Mucosa of stomach (tissue), 1 donor: ENCODE results near the gene ADARB1.

Experiments
- H3K27me3 ChIP-seq: one replicate; pipeline ENCODE4 v1.7.0; 2013; ENCODE audit warnings: mild to moderate bottlenecking, low read length; ENCODE audit not compliant: control insufficient read depth, insufficient read depth
- H3K36me3 ChIP-seq: one replicate; pipeline ENCODE4 v1.7.0; 2013; ENCODE audit warnings: low read length; ENCODE audit not compliant: control insufficient read depth, insufficient read depth
- H3K4me1 ChIP-seq: one replicate; pipeline ENCODE4 v1.7.0; 2013; ENCODE audit warnings: mild to moderate bottlenecking, low read length; ENCODE audit not compliant: control insufficient read depth, insufficient read depth
- H3K4me3 ChIP-seq: one replicate; pipeline ENCODE4 v1.7.0; 2013; ENCODE audit warnings: low read length
- H3K9ac ChIP-seq: one replicate; pipeline ENCODE4 v1.7.0; 2013; ENCODE audit warnings: mild to moderate bottlenecking, low read length, moderate library complexity
- H3K9me3 ChIP-seq: one replicate; pipeline ENCODE4 v1.7.0; 2013; ENCODE audit warnings: mild to moderate bottlenecking, low read length, moderate library complexity; ENCODE audit not compliant: control insufficient read depth
- donor health status: Pancreatic carcinoma.

Gene ADARB1

DNA sequence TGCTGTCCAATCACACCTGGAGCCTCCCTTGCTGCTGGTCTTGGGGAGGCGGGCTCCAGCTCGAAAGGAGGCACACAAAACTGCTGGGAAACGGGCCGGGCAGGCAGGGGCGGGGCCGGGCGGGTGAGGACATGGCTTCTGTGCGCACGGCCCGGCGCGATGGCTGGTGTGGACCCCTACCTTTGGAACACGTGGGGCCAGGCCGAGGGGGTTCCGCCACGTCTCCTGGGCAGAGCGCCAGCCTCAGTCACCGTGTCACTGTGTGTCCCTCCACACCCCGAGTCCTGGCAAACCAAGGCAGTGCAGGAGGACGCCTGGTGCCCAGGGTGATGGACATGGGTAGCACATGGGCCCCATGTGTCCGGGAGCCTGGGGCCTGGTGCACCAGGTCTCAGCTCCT, 42.0 kb upstream of the ADARB1 start:
- Histone ChIP-seq H3K36me3 (no peaks in the 10 kb centered on the region), H3K4me3 (no peak overlapping the region), H3K4me1 (peaks cover 4% of the 10 kb centered on the region), H3K27me3 (peaks cover 26% of the 10 kb centered on the region), H3K9ac (no peak overlapping the region), H3K9me3 (no peaks in the 10 kb centered on the region)

DNA sequence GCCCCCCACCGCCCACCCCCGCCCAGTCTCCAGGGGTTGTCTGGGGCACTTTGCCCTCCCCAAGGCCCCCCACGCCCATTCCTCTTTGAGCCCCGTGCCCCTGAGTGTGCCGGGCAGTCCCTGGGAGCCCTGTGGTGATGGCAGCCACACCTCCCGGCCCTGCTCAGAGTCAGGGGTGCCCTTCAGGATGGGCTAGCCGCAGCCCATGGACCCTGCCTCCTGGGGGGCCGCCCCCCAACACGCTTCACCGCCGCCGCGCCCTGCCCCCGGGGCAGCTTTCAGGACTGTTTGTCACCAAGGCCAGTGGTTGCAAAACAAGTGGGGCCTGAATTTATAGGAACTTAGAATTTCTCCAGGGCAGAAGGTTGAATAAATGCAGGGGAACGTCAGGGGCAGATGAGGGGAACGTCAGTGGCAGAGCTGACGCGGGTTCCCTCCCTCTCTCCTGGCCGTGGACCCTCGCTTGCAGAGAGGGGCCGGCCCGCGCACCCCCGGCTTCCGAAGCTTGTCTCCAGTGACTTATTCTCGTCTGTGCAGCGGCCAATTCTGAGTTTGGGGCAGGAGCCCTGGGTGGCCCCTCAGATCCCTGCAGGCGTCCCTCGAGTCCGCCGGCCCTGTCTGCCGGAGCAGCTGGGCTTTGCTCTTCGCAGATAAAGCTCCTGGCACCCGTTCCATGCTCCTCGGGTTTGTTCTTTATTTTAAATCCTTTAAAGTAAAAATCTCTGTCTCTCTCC, 41.2 kb upstream of the ADARB1 start:
- Histone ChIP-seq H3K36me3 (no peaks in the 10 kb centered on the region), H3K4me1 (peaks cover 4% of the 10 kb centered on the region), H3K9me3 (no peaks in the 10 kb centered on the region), H3K9ac (no peak overlapping the region), H3K27me3 (peaks cover 26% of the 10 kb centered on the region), H3K4me3 (no peak overlapping the region)

DNA sequence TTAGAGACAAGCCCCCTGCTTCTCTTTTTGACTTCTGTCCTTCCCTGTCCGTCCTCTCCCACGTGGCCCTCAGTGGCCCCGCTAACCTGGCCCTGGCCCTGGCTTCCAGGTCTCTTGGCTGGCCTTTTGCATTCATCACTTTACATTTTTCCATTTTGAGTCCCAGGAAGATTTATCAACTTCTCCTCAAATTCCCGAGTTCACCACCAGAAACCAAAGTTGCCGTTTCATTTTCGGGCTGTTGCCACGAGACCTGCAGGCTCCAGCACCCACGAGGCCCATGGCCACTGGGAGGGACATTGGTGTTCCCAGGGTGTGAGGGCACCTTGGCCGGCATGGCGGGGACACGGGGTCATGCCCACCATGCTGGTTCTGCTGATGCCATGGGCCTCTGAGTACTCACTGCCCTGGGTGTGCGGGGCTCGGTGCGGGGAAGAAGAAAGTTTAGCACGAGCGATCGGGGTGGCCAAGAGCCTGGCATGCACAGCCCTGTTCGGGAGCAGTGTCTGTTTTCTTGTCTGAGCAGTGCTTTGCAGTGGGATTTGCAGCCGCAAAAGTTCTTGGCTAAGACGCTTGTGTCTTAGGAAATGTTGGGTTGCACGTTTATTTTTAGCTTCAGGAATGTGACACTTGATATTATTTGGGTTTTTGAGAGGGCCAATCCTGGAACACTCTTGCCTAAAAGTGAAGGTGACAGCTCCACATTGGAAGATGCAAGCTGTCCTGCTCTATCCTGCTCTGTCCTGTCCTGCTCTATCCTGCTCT, 40.4 kb upstream of the ADARB1 start:
- Histone ChIP-seq H3K36me3 (no peaks in the 10 kb centered on the region), H3K4me3 (no peak overlapping the region), H3K4me1 (peaks cover 4% of the 10 kb centered on the region), H3K9me3 (no peaks in the 10 kb centered on the region), H3K9ac (no peak overlapping the region), H3K27me3 (peaks cover 26% of the 10 kb centered on the region)

DNA sequence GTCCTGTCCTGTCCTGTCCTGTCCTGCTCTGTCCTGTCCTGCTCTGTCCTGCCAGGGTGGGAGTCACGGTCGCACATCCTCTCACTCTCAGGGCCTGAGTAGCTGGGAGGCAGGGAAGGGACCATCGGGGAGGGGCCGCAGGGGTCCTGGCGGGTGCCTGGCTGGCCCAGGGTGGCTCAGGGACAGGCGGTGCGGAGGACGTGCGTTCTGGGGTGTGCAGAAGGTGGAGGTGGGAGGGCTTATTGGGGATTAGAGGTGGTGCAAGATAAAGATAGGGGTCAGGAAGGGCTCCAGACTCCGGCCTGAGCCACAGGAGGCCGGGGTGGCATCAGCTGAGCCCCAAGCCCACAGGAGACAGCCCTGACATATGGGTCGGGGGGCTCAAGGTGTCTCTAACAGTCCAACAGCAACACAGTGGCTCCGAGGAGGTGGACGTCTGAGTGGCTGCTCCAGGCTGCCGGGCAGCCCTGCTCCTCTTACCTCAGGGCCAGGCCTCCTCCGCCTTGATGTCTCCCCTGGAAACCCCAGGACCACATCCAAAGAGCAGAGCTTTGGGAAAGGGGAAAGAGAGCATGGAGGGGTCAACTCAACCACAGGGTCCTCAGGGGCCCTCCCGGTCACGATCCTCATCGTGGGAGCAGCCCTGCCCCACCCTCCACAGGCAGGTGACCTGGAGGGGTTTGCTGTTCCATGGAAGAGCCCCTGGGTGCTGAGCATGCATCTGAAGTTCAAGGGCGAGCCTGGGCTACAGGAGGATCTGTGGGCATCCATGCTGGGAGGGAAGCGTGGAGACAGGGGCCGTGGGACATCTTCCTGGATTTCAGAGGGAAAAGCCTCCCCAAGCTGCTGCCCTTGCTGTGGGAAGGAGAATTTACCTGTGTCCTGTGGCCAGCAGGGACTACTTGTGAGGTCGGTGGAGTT, 39.6 kb upstream of the ADARB1 start:
- Histone ChIP-seq H3K36me3 (no peaks in the 10 kb centered on the region), H3K4me1 (peaks cover 4% of the 10 kb centered on the region), H3K9ac (no peak overlapping the region), H3K4me3 (no peak overlapping the region), H3K9me3 (no peaks in the 10 kb centered on the region), H3K27me3 (peaks cover 19% of the 10 kb centered on the region)

DNA sequence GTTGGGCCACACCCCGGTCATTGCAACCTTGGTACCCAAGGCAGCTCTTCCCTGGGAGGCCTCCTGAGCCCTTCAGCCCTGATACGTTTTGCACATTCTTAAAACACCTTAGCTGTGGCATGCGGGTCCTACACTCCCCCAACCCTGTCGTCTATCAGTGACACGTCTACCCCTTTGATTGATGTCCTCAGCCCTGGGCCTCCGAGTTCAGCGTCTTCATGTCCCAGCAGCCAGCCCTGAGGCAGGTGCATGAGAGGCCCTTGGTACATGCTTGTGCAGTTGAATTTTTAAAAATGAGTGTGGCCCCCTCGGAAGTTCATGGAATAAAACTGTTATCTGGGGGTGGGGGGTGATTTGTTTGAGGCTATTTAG, 38.9 kb upstream of the ADARB1 start:
- H3K4me1 ChIP-seq = no peaks in the 10 kb centered on the region
- H3K4me3 ChIP-seq = no peak overlapping the region
- H3K27me3 ChIP-seq = peaks cover 15% of the 10 kb centered on the region
- no peaks in the 10 kb centered on the region for H3K9me3 ChIP-seq
- H3K36me3 ChIP-seq = no peaks in the 10 kb centered on the region
- no peak overlapping the region for H3K9ac ChIP-seq

DNA sequence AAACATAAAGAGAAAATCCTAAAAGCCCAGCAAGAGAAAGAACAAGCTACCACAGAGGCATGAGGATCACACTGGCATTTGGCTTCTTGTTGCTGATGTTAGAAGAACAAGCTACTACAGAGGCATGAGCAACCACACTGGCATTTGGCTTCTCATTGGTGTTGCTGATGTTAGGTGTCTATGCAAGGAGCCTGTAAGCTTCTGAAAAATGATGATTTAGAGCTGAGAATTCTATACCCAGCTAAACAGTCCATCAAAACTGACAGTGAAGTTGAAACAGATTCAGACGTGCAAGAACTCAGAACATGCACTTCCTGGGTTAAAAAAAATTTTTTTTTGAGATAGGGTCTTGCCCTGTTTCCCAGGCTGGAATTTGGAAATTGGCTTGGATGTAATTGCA, 37.8 kb upstream of the ADARB1 start:
- Histone ChIP-seq H3K4me3 (no peak overlapping the region), H3K27me3 (peaks cover 11% of the 10 kb centered on the region)

DNA sequence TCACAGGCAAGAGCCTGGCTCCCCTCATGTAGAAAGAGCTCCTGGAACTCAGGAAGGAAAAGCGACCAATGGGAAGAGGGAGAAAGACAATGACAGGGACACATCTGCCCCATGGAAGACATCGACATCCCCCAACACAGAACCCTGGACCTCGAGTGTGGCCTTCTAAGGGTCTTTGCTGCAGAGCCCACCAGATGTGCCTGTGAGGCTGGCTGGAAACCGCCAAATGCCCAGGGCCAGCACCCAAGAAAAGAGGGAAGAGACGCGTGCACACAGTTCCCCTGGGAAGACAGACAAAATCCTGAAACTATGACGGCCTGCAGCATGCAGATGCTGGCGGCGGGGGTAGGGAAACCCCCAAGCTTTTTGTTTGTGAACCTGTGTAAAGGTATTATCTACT, 36.4 kb upstream of the ADARB1 start:
- H3K4me3 ChIP-seq = no peak overlapping the region
- no peaks in the 10 kb centered on the region for H3K36me3 ChIP-seq
- H3K9me3 ChIP-seq = no peaks in the 10 kb centered on the region
- no peaks in the 10 kb centered on the region for H3K4me1 ChIP-seq
- peaks cover 7% of the 10 kb centered on the region for H3K27me3 ChIP-seq
- no peak overlapping the region for H3K9ac ChIP-seq

More for the DNA sequence above, 37.8 kb upstream of the ADARB1 start:
- Histone ChIP-seq H3K4me1 (no peaks in the 10 kb centered on the region), H3K36me3 (no peaks in the 10 kb centered on the region), H3K9ac (no peak overlapping the region), H3K9me3 (no peaks in the 10 kb centered on the region)

DNA sequence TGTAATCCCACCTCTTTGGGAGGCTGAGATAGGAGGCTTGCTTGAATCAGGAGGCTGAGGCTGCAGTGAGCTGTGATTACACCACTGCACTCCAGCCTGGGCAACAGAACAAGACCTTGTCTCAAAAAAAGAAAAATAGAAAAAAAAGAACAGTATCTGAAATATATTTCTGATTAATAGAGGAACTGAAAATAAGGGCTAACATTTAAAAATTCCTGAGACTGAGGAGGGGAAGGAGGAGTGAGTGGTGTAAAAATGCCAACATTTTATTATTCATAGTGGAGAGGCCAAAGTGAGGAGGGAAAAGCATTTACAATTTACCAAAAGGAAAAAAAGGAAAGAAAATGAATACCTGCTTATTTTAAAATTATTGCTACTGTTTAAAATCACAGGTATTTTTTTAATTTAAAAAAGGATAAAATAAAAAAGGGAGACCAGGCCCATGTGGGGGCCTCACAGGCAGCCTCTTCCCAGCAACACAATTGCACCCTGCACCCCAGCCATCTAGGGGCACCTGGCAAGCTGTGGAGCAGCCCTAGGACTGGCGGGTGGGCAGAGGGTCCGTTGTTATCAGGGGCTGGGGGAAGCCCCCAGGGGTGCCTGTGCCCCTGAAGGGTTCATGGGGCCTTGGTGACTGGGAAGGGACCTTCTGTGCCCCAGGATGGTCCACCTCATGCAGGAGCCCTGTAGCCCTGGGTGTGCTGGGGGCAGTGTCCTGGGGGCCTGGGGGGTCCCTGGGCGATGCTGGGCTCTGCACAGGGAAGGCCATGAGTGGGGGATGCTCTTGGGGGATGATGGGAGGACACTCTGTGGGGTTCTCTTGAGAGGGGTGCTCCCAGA, 34.8 kb upstream of the ADARB1 start:
- Histone ChIP-seq H3K27me3 (peaks cover 4% of the 10 kb centered on the region), H3K4me1 (no peaks in the 10 kb centered on the region), H3K36me3 (no peaks in the 10 kb centered on the region), H3K4me3 (no peak overlapping the region), H3K9me3 (no peaks in the 10 kb centered on the region), H3K9ac (no peak overlapping the region)

DNA sequence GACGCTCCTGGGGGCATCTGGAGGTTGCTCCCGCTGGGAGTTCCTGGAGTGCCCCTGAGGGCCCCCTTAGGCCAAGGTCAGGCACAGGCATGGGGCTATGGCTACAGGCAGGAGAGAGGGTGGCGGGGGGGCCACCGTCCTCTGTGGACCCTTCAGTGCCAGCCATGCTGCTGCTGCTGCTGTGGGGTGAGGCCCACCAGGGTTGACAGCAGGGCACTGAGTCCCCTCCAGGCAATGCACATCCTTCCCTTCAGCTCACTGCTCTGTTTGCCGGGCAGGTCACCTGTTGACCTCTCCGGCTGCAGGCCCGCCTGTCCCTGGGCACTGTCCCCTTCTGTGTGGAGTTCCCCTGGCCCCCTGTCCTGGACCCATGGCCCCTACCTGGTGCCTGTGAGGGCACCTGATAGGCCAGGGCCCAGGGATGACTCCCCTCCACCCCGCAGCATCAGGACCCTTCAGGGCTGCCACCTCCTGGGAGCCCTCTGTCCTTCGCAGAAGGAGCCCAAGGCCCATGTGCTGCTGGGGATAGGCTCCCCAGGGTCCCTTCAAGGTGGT, 34.1 kb upstream of the ADARB1 start:
- Histone ChIP-seq H3K9ac (no peak overlapping the region), H3K36me3 (no peaks in the 10 kb centered on the region), H3K4me3 (no peak overlapping the region), H3K27me3 (peaks cover 5% of the 10 kb centered on the region), H3K4me1 (no peaks in the 10 kb centered on the region), H3K9me3 (no peaks in the 10 kb centered on the region)

DNA sequence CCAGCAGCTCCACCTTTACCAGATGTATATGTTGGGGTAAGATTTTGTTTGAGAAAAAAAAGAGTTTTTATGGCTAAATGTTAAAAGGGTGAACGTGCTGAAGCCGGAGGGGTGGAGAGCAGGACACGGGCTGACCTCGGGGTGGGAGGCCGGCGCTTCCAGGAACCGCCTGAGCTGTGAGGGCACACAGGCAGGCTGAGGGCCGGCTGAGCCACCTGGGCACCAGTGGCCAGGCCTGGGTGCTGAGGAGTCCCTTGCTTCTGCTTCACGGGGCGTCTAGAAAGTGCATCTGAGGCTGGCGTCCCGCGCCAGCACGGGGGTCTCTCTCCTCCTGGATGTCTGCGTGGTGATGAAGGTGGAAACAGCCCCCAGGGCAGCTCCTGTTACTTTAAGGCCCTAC, 33.6 kb upstream of the ADARB1 start:
- no peaks in the 10 kb centered on the region for H3K36me3 ChIP-seq
- H3K27me3 ChIP-seq = peaks cover 8% of the 10 kb centered on the region
- H3K9me3 ChIP-seq = no peaks in the 10 kb centered on the region
- H3K9ac ChIP-seq = no peak overlapping the region
- H3K4me1 ChIP-seq = no peaks in the 10 kb centered on the region
- no peak overlapping the region for H3K4me3 ChIP-seq

DNA sequence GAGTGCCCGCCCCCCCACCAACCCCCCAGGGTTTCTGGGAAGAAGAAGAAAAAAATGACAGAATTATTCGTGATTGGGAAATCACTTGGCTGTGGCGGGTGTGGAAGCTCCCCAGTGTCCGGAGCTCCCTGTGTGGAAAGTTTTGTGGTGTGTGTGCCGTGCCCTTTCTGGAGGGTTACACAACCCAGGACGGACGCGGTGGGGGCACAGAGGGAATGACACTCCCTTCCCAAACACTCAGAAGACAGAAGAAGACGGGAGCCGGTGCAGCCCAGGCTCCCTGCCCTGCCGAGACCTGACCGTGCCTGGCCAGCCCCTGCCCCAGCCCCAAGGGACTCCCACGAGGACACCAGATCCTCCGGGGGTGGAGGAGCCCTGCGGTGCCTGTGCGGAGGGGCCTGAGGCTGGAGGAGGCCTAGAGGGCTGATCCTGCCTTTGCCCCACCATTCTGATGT, 33.0 kb upstream of the ADARB1 start:
- H3K9me3 ChIP-seq = no peaks in the 10 kb centered on the region
- H3K36me3 ChIP-seq = no peaks in the 10 kb centered on the region
- H3K4me1 ChIP-seq = no peaks in the 10 kb centered on the region
- no peak overlapping the region for H3K4me3 ChIP-seq
- H3K9ac ChIP-seq = no peak overlapping the region
- H3K27me3 ChIP-seq = peaks cover 8% of the 10 kb centered on the region
